HG03571 (cell line): ENCODE measurements around the gene WFDC12.
"Not testable (repeated sequence)": the region's sequence is repeated elsewhere in the genome, so short reads cannot be mapped to it uniquely, and the experiment has no call there.

Experiments
- ATAC-seq: cut with Tn5 transposase; IDR thresholded peaks from one replicate; pipeline ENCODE4 v1.9.1; 2021; ENCODE audit not compliant: unreplicated experiment

WFDC12 gene, protein sequence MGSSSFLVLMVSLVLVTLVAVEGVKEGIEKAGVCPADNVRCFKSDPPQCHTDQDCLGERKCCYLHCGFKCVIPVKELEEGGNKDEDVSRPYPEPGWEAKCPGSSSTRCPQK

DNA sequence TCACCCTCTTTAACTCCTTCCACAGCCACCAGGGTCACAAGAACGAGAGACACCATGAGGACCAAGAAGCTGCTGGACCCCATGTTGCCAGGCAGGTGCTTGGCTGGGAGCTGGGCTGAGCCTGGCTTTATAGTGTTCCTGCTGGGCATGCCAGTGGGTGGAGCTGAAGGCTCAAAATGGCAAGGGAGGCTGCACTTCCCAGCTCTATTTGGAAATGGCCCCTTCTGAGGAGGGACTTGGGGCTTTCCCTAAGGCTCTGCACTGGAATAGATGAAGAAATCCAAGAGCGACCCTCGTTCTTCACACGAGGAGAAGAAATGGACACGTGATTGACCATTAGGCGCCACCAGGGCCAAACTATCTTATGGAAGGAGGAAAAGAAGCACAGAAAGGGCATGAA is at the start of gene WFDC12:
WFDC12 (minus strand) TSS at position 101 of the 400 bp plus-strand sequence; CDS start at position 83, 18 bp downstream.
- ATAC-seq = no peak

DNA sequence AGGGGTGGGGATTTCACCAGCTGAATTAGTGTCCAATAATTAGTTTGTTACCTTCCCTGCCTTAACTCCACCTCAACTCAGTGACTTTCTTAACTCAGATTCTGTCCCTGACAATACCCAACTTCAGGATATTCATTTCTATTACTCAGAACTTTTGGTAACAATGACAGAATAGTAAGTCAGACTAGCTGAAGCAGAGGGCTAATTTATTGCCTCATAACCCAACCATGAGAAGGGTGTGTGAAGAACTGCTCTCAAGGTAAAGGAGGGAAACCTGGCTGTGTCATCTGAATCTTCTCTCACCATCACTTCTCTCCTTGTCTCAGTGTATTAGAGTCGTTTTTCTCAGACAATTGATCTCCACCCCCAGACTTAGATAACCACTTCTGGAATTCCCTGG is 49.3 kb upstream of the WFDC12 start:
- ATAC-seq = no peak

- ATAC-seq = no peak
Measured at GRCh38 chr20:45164906-45165305, 40.6 kb upstream of the WFDC12 start.

DNA sequence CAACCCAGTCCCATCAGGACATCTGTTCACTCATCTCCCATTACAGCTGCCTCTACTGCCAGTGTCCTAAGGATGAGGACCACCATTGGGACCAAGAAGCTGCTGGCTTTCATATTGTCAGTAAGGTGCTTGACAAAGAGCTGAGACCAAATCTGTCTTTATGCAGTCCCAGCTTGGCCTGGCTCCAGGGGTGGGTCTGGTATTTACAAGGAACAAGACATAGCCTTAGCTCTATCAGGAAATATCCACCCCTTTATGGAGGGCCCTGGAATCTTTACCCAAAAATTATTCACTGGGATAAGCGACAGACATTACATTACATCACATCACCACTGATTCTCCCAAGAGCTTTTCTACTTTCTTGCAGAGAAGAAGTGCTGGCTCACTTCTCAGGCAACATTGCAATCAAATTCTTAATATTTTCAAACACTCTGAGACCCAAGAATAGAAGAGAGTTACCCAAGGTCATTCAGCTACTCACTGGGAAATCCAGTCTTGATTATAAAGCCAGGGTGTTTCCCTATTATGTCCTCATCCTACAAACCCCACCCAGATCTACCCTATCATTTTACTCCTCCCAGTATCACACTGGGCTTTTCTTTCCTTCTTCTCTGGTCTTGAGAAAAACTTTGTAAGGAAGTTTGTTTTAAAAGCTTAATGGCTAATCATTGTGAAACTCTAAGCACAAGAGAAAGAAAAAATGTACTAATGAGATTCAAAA is 39.0 kb upstream of the WFDC12 start:
- no peak for ATAC-seq

DNA sequence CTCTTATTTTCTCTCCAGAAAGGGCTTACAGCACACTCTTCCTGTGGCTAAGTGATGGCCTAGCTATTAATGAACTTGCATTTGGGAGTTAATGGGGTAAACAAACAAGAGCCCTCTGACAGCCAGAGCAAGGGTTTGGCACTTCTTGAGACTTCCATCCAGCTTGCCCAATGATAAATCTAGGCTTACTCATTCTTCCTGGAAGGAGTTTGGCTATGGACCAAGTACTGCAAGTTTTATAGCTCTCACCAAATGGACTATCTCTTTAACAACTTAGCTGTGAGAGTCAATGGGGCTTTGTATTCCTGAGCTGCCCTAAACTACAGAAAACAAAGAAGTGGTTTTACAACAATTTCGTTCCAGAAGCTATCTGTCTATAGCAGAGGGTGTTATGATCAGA is 33.7 kb upstream of the WFDC12 start:
- ATAC-seq = no peak

GRCh38 chr20:45156713-45157112 is 32.4 kb upstream of the WFDC12 start:
- ATAC-seq = no peak

- not testable (repeated sequence) for ATAC-seq
Measured at GRCh38 chr20:45154794-45155193, 30.5 kb upstream of the WFDC12 start.

DNA sequence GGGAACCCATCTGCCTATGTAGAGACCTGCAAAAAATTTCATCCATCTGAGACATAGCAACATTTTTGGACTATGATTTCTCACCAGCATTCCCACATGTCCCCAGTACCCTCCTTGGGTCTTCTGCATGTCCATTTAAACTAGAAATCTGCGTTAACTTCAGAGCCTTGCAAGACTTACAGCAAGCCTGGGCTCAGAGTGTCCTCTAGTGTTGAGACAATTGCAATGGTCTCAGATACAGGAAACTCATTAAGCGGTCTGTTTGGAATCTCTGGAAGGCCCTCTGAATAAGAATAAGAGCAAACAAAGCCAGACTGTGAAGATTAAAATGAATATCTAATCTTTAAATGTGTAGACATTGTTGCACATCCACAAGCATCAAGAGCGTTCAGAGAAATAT is 29.9 kb upstream of the WFDC12 start:
- ATAC-seq = no peak

DNA sequence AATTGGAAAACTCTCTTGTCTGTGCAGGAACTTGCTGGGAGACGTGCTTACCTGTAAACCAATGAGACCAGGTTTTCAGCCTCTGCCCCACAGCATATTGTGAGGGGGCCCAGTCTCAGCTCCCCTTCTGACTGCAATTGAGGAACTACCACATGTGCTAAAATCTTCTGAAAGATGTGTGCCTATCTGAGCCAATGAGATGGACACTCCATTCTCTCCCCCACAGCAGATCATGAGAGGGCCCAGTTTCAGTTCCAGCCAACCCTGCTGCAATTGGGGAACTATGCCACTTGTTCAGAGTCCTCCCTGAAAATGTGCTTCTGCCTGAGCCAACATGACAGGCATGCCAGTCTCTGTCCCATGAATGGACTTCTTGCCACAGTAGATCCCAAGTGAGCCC is 29.5 kb upstream of the WFDC12 start:
- ATAC-seq = no peak

- ATAC-seq = no peak
Measured at GRCh38 chr20:45153147-45153546, 28.9 kb upstream of the WFDC12 start.

DNA sequence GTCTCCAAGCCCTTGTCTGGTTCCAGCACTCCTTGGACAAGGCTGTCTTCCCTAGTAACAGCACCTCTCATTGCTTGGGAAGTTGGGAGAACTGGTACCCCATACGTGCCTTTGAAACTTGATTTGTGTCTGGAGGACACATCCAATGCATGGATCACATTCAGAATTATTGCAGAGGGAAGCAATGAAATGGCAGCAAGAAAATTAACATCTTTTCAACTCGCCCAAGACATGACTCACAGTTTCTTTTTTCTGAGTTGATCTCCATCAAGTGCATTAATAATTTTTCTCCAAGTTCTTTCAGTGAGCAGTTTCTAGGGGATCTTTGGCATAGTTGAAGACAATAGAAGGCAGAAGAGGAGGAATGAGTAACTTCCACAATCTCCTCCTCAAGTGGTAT is 28.1 kb upstream of the WFDC12 start:
- no peak for ATAC-seq

- ATAC-seq = no peak
Measured at GRCh38 chr20:45149062-45149461, 24.8 kb upstream of the WFDC12 start.

DNA sequence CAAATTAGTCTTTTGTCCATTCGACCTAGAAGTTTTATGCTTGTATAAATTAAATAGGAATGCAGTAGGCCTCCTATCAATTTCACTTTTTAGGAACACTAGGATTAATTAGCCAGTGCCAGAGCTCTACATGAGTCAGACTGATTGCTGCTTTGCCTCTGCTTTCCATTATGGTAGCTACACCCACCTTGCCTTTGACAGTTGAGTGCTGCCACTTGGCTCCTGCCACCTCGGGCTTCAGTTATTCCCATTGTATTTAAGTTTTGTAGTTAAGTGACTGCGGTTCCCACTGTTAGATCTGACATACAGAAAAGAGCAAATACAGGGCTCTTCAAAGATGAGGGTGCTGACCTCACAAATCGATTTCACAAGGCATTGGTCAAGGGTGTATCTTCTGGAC is 16.6 kb upstream of the WFDC12 start:
- ATAC-seq = no peak

- ATAC-seq = not testable (repeated sequence)
Measured at GRCh38 chr20:45139733-45140375, 15.6 kb upstream of the WFDC12 start.

GRCh38 chr20:45138561-45139300 is 14.5 kb upstream of the WFDC12 start:
- ATAC-seq = no peak

- ATAC-seq = no peak
Measured at GRCh38 chr20:45136911-45137310, 12.6 kb upstream of the WFDC12 start.

GRCh38 chr20:45128099-45128498 is 3.8 kb upstream of the WFDC12 start:
- ATAC-seq = no peak

DNA sequence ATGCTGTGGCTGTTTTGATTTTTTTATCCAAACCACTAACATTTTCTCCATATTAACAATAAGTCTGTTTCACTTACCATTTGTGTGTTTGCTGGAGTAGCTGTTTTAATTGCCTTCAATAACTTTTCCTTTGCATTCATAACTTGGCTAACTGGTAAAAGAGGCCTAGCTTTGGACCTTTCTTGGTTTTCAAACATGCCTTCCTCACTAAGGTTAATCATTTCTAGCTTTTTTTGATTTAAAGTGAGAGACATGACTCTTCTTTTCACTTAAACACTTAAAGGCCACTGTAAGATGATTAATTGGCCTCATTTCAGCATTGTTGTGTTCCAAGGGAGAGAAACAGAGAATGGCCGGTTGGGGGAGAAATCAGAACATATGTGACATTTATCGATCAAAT is 2.9 kb downstream of the WFDC12 start:
- no peak for ATAC-seq

DNA sequence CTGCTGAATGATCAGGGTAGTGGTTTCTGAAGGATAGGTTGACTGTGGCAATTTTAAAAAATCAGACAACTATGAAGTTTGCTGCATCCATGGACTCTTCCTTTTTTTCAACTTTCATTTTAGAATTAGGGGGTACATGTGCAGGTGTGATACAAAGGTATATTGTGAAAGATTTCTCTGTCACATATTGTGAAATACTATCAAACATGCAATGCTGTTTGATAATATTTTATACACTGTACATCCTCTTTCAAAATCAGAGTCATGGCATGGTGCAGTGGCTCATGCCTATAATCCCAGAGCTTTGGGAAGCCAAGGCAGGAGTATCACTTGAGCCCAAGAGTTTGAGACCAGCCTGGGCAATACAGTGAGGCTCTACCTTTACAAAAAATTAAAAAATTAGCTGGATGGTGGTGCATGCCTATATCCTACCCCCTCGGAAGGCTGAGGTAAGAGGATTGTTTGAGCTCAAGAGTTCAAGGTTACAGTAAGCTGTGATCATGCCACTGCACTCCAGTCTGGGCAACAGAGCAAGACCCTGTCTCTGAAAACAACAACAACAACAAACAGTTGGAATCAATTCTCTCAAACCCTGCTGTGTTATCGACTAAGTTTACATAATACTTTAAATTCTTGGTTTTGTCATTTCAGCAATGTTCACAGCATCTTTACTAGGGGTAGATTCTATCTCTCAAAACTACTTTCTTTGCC is 4.6 kb downstream of the WFDC12 start:
- ATAC-seq = no peak

GRCh38 chr20:45118028-45118427 is 6.2 kb downstream of the WFDC12 start:
- no peak for ATAC-seq

DNA sequence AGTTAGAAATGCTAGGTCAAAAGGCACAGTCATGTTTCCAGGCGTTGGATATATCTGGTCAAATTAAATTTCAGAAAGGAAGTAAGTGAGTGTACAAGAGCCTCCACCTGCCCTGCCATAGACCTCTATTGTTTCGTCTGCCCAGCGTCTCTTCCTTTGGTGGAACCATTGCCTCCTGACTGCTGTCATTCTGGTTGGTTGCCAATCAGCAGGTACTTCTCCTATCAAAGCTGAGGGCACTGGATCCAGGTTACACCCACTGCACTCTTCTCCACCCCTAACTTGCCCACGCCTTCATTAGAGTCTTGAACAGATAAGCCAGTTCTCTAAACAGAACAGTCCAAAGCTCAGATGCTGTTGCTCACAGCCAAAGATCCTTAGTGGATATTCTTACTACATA is 6.7 kb downstream of the WFDC12 start:
- no peak for ATAC-seq
